HFFc6 (cell line): Measurements from ENCODE around the gene GLUD1. TPM values are rescaled to one million over a fixed set of nuclear protein-coding genes. Genes with fewer than 3 reads are reported as not detected.
"Not testable (repeated sequence)": the region's sequence is repeated elsewhere in the genome, so short reads cannot be mapped to it uniquely, and the experiment has no call there.

Experiments used
- DNase-seq: peaks from one replicate; pipeline ENCODE4 v3.0.0-alpha.2; 2018
- H3K27ac Mint-ChIP-seq: 2 replicates; pipeline ENCODE4 v1.8.0; 2020; ENCODE audit warnings: mild to moderate bottlenecking, mixed read lengths
- H3K27me3 Mint-ChIP-seq: 2 replicates; pipeline ENCODE4 v1.8.0; 2021; ENCODE audit warnings: mild to moderate bottlenecking, moderate library complexity, mixed read lengths; ENCODE audit not compliant: insufficient read depth
- H3K36me3 Mint-ChIP-seq: 2 replicates; pipeline ENCODE4 v1.8.0; 2021; ENCODE audit warnings: low read depth, mixed read lengths
- H3K4me1 Mint-ChIP-seq: 2 replicates; pipeline ENCODE4 v1.8.0; 2020; ENCODE audit warnings: low read depth, mixed read lengths
- H3K4me3 Mint-ChIP-seq: 2 replicates; pipeline ENCODE4 v1.8.0; 2020; ENCODE audit warnings: mild to moderate bottlenecking, moderate library complexity, mixed read lengths
- H3K9me3 Mint-ChIP-seq: 2 replicates; pipeline ENCODE4 v1.8.0; 2020; ENCODE audit warnings: mild to moderate bottlenecking, mixed read lengths
- total RNA-seq, 6 experiments: library from RNA; stranded (reverse); fragmentation: NEBNext Ultra II Directional; extraction: Animal tissue kit (Norgen Biotek cat#: 25700); gene quantifications; 2 replicates in 1 of 6; 3 replicates in 5 of 6; pipeline ENCODE4 v1.2.3, GENCODE V29; 2021
- TF ChIP-seq, protein P1 (sequence below): fragments of 200-600 bp; sonication (generic); IDR thresholded peaks from 2 replicates; pipeline ENCODE4 v1.5.0; 2021; ENCODE audit warnings: antibody characterized with exemption, mild to moderate bottlenecking

The GLUD1 gene
- total RNA-seq, 6 experiments from 2014 or later, result 108 to 130 (median 118) TPM

DNA sequence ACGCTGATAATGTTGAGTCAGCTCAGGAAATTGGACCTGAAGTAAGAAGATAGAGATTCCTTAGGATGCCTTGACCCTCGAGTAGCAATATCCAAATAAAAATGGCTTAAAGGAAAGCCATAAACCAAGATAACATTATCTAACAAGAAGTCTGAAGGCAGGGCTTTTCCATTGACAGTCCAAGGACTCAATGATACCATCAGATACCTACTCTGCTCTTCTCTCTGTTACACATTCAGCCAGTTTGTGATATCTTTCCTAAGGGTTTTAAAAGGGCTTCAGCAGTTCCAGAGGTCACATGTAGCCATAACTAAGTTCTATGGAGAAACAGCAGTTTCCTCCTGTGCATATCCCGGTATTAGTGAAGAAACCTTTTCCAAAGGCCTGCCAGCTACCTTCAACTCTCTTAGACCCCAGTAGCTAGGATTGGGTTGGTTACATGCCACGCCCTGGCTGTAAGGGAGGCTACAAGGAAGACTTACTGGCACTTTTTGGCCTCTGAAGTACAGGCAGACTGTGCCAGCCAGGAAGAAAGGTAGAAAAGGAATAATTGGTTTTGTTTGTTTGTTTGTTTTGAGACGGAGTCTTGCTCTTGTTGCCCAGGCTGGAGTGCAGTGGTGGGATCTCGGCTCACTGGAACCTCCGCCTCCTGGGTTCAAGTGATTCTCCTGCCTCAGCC lies 10.9 kb upstream of the GLUD1 start:
- no peaks in the 10 kb centered on the region for H3K9me3 Mint-ChIP-seq
- DNase-seq, result no peak
- peaks cover 34% of the 10 kb centered on the region for H3K36me3 Mint-ChIP-seq
- no peaks in the 10 kb centered on the region for H3K4me1 Mint-ChIP-seq
- H3K27me3 Mint-ChIP-seq, result peaks cover 2% of the 10 kb centered on the region; the same call in 1 of the 2 replicates
- TF ChIP-seq, protein P1, sequence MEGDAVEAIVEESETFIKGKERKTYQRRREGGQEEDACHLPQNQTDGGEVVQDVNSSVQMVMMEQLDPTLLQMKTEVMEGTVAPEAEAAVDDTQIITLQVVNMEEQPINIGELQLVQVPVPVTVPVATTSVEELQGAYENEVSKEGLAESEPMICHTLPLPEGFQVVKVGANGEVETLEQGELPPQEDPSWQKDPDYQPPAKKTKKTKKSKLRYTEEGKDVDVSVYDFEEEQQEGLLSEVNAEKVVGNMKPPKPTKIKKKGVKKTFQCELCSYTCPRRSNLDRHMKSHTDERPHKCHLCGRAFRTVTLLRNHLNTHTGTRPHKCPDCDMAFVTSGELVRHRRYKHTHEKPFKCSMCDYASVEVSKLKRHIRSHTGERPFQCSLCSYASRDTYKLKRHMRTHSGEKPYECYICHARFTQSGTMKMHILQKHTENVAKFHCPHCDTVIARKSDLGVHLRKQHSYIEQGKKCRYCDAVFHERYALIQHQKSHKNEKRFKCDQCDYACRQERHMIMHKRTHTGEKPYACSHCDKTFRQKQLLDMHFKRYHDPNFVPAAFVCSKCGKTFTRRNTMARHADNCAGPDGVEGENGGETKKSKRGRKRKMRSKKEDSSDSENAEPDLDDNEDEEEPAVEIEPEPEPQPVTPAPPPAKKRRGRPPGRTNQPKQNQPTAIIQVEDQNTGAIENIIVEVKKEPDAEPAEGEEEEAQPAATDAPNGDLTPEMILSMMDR, result no peak
- H3K27ac Mint-ChIP-seq, result no peak overlapping the region
- no peak overlapping the region for H3K4me3 Mint-ChIP-seq

DNA sequence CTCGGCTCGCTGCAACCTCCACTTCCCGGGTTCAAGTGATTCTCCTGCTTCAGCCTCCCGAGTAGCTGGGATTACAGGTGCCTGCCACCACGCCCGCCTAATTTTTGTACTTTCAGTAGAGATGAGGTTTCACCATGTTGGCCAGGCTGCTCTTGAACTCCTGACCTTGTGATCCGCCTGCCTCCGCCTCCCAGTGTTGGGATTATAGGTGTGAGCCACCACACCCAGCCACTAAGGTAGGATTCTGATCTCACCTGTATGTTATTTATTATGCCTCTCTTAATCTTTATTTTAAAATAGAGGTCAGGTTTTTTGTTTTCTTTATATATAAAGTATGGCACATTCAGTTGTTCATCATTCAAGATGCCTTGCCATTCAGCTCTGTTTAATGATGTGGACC lies 10.1 kb upstream of the GLUD1 start:
- not testable (repeated sequence) for H3K27me3 Mint-ChIP-seq, H3K4me1 Mint-ChIP-seq, H3K27ac Mint-ChIP-seq, H3K9me3 Mint-ChIP-seq, H3K4me3 Mint-ChIP-seq, DNase-seq
- H3K36me3 Mint-ChIP-seq, result peaks cover 32% of the 10 kb centered on the region

DNA sequence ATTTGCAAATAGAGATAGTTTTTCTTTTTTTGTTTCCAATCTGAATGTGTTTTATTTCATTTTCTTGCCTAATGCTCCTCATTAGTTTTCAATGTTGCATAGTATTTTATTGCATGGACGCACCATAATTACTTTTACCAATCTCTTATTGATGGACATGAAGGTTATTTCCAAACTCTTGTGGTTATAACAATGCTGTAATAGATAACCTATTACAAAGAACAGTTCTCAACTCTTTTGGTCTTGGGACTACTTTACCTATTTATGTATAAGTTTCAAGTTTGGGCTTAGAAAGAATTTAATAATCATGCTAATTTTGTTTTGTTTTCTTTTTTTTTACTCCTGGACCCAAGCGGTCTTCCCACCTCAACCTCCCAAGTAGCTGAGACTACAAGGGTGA lies 7.4 kb upstream of the GLUD1 start:
- peaks cover 6% of the 10 kb centered on the region for H3K4me1 Mint-ChIP-seq
- H3K36me3 Mint-ChIP-seq, result peaks cover 23% of the 10 kb centered on the region
- no peak overlapping the region for H3K27ac Mint-ChIP-seq
- TF ChIP-seq, protein P1, result no peak
- H3K9me3 Mint-ChIP-seq, result no peaks in the 10 kb centered on the region
- DNase-seq, result no peak
- no peak overlapping the region for H3K4me3 Mint-ChIP-seq
- no peaks in the 10 kb centered on the region for H3K27me3 Mint-ChIP-seq

DNA sequence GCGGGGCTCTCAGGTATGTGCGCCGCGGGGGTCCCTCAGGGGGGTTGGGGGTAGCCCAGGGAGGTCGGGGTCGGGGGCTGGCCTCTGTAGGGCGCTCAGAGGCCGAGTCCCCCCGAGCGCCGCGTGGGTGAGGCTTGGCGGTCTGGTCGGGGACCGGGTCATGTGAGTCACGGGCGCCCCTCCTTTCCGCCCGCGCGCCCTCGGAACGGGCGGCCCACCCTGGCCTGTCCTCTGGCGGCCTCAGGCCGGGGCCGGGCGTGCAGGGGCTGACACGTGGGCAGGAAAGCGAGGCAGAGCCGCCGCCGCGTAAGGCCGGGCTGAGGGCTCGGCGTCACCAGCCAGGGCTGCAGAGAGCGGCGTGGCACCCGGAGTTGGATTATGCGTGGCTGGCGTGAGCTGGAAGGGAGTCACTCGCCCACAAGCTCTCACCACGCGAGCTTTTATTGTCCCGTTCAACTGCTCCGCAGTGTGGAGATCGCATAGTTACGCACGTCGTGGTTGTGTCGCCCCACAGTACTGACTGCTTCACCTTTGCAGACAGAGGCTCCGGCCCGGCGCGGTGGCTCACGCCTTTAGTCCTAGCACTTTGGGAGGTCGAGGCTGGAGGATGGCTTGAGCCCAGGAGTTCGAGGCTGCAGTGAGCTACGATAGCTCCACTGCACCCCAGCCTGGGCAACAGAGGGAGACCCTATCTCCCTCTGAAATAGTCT lies 748 bp upstream of the GLUD1 start:
- peak; percentile 89 for DNase-seq
- Mint-ChIP-seq H3K36me3 (peaks cover 23% of the 10 kb centered on the region), H3K4me1 (peaks cover 38% of the 10 kb centered on the region), H3K27me3 (no peaks in the 10 kb centered on the region; the same call in 1 of the 2 replicates), H3K4me3 (peak overlapping the region; percentile 95), H3K9me3 (no peaks in the 10 kb centered on the region), H3K27ac (peak overlapping the region; percentile 96)
- TF ChIP-seq, protein P1, result no peak; the same call in 1 of the 2 replicates

DNA sequence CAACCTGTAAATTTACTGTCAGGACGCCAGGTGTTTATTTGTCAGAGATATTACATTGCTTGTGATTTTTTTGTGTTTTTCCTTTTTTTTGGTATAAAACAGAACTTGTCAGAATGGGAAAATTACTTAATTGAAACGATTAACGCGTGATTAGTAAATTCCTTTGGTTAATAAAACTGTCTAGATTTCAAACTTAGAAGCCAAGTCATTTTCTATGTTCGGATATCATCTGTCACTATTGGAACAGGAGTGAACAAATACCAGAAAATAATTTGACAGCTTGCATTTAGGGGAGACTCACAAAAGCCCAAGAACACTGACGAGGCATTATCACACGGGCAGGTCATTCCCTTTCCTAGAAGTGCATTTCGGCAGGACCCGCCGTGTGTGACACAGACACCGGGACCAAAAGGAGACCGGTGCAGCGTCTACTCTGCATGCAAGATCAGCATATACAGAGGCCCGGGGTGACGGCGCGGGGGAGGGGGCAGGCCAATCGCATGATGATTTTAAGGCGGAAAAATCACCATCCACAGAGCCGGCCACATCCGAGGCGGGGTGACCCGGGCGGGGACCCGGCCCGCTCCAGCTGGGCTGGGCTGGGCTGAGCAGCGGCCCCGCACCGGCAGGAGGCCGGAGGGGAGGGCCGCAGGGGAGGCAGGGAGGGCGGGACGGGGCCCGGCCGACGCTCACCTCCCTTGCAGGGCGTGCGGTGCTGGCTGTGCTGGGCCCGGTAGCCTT lies 841 bp downstream of the GLUD1 start:
- DNase-seq, result peak; percentile 34
- TF ChIP-seq, protein P1, result no peak
- H3K36me3 Mint-ChIP-seq, result peaks cover 18% of the 10 kb centered on the region
- H3K4me3 Mint-ChIP-seq, result peak overlapping the region; percentile 90
- H3K4me1 Mint-ChIP-seq, result peaks cover 45% of the 10 kb centered on the region
- no peaks in the 10 kb centered on the region for H3K9me3 Mint-ChIP-seq
- H3K27ac Mint-ChIP-seq, result peak overlapping the region; percentile 94
- no peaks in the 10 kb centered on the region; the same call in 1 of the 2 replicates for H3K27me3 Mint-ChIP-seq
